Breast epithelium (tissue), 3 donors: ENCODE data around the gene ATP8B4.

Experiments used
- POLR2A ChIP-seq: fragments of 450-650 bp; IDR thresholded peaks from one replicate; pipeline ENCODE4 v1.6.1; 2016; ENCODE audit warnings: antibody characterized with exemption, mild to moderate bottlenecking, moderate library complexity
- TF ChIP-seq, protein P1 (sequence below), 3 donors: fragments of 450-650 bp; IDR thresholded peaks; one replicate each; pipeline ENCODE4 v1.5.1; 2016 to 2017; ENCODE audit warnings: antibody characterized with exemption in 3 of 3, mild to moderate bottlenecking in 3 of 3, moderate library complexity in 3 of 3

- TF ChIP-seq POLR2A, result no peak
- TF ChIP-seq, protein P1, sequence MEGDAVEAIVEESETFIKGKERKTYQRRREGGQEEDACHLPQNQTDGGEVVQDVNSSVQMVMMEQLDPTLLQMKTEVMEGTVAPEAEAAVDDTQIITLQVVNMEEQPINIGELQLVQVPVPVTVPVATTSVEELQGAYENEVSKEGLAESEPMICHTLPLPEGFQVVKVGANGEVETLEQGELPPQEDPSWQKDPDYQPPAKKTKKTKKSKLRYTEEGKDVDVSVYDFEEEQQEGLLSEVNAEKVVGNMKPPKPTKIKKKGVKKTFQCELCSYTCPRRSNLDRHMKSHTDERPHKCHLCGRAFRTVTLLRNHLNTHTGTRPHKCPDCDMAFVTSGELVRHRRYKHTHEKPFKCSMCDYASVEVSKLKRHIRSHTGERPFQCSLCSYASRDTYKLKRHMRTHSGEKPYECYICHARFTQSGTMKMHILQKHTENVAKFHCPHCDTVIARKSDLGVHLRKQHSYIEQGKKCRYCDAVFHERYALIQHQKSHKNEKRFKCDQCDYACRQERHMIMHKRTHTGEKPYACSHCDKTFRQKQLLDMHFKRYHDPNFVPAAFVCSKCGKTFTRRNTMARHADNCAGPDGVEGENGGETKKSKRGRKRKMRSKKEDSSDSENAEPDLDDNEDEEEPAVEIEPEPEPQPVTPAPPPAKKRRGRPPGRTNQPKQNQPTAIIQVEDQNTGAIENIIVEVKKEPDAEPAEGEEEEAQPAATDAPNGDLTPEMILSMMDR (IDR thresholded peaks at IDR 0.05), result no peak
Measured at GRCh38 chr15:50113187-50113505, 5.9 kb downstream of the ATP8B4 start.
